ENCODE data around the gene MXD1. TPM values are rescaled to one million over a fixed set of nuclear protein-coding genes. Genes with fewer than 3 reads are reported as not detected.

MXD1 gene
- total and polyA plus RNA-seq, 4 donors: 4.0 to 63.7 (median 38.2) TPM

GRCh38 chr2:69918401-69918800 lies 3.5 kb downstream of the MXD1 start:
- ATAC-seq (ENCODE audit: insufficient read depth, low FRiP score): no peak
- Histone ChIP-seq H3K9me3 (ENCODE audit: control insufficient read depth in 4 of 4, insufficient read depth in 3 of 4, low read length in 3 of 4) (no peaks in the 10 kb centered on the region), H3K4me3 (no peak overlapping the region), H3K27ac (ENCODE audit: low read depth in 1 of 2, low read length in 1 of 2) (peak overlapping the region in 1 of 2 donors; percentile 25), H3K36me3 (ENCODE audit: control insufficient read depth in 4 of 4, insufficient read depth in 4 of 4, low read length in 4 of 4) (peaks cover 11 to 15% (median 14%) of the 10 kb centered on the region in 4 donors), H3K4me1 (ENCODE audit: control insufficient read depth in 5 of 5, insufficient read depth in 5 of 5, low read length in 5 of 5) (peaks cover 0 to 17% (median 5%) of the 10 kb centered on the region in 5 donors), H3K27me3 (ENCODE audit: control insufficient read depth in 3 of 3, insufficient read depth in 3 of 3, low read length in 2 of 3) (no peaks in the 10 kb centered on the region), H3K9ac (ENCODE audit: insufficient read depth in 1 of 2, low read length in 2 of 2) (no peak overlapping the region)
- no peak for DNase-seq
- no peak for TF ChIP-seq CTCF (IDR thresholded peaks at IDR 0.05; ENCODE audit: control extremely low read depth, extremely low read depth)
- WGBS, 2 donors: 43 to 48% methylated on average over 3 of the region's 3 CpGs

- no peaks in the 10 kb centered on the region for H3K9me3 ChIP-seq (ENCODE audit: control insufficient read depth in 4 of 4, insufficient read depth in 3 of 4, low read length in 3 of 4)
- TF ChIP-seq CTCF (IDR thresholded peaks at IDR 0.05; ENCODE audit: control extremely low read depth, extremely low read depth): no peak
- H3K27me3 ChIP-seq (ENCODE audit: control insufficient read depth in 3 of 3, insufficient read depth in 3 of 3, low read length in 2 of 3): no peaks in the 10 kb centered on the region
- no peak overlapping the region for H3K4me3 ChIP-seq
- peaks cover 10 to 13% (median 12%) of the 10 kb centered on the region in 4 donors for H3K36me3 ChIP-seq (ENCODE audit: control insufficient read depth in 4 of 4, insufficient read depth in 4 of 4, low read length in 4 of 4)
- 95 to 96% methylated on average over 3 of the region's 3 CpGs for WGBS, 2 donors
- no peaks in the 10 kb centered on the region for H3K4me1 ChIP-seq (ENCODE audit: control insufficient read depth in 5 of 5, insufficient read depth in 5 of 5, low read length in 5 of 5)
- no peak overlapping the region for H3K27ac ChIP-seq (ENCODE audit: low read depth in 1 of 2, low read length in 1 of 2)
- DNase-seq (no peak), ATAC-seq (ENCODE audit: insufficient read depth, low FRiP score) (no peak)
- H3K9ac ChIP-seq (ENCODE audit: insufficient read depth in 1 of 2, low read length in 2 of 2): no peak overlapping the region
These were observed 8.2 kb downstream of the MXD1 start for GRCh38 chr2:69923116-69923515.

DNA sequence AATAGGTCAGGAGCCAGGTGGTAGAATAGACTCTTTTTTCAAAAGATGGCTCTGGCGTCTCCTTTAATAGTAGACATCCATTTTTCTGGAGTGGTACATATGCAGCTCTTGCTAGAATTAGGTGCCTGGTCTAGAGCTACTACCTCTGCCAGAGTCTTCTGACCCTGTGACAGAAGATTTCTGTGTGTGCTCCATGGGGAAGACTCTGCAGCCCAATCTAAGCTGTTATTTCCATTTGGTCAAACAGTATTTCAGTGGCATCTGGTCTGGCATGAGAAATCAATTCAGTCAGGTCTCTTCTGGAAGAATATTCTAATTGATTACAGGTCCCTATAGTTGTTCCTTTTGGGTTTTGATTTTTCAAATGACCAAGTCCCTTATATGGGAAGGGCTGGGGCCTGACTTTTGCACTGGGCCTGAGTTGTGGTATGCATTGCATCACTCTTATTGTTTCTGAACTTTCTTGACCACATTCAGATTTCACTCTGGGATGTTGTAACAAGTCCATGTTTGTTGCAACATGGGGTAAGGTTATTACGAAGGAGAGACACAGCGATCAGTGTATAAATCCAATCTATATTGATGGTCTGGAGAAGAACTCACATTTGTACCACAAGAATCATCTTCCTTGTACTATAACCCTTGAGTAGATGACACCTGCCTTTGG lies 12.1 kb downstream of the MXD1 start:
- peaks cover 0 to 1% (median 0%) of the 10 kb centered on the region in 5 donors for H3K4me1 ChIP-seq (ENCODE audit: control insufficient read depth in 5 of 5, insufficient read depth in 5 of 5, low read length in 5 of 5)
- DNase-seq (no peak), ATAC-seq (ENCODE audit: insufficient read depth, low FRiP score) (no peak)
- no peaks in the 10 kb centered on the region for H3K27me3 ChIP-seq (ENCODE audit: control insufficient read depth in 3 of 3, insufficient read depth in 3 of 3, low read length in 2 of 3)
- H3K36me3 ChIP-seq (ENCODE audit: control insufficient read depth in 4 of 4, insufficient read depth in 4 of 4, low read length in 4 of 4): peaks cover 2 to 8% (median 5%) of the 10 kb centered on the region in 4 donors
- no peak overlapping the region for H3K27ac ChIP-seq (ENCODE audit: low read depth in 1 of 2, low read length in 1 of 2)
- WGBS, 2 donors: 49 to 67% methylated on average over 3 of the region's 3 CpGs
- TF ChIP-seq CTCF (IDR thresholded peaks at IDR 0.05; ENCODE audit: control extremely low read depth, extremely low read depth): no peak
- no peak overlapping the region for H3K9ac ChIP-seq (ENCODE audit: insufficient read depth in 1 of 2, low read length in 2 of 2)
- no peak overlapping the region for H3K4me3 ChIP-seq
- H3K9me3 ChIP-seq (ENCODE audit: control insufficient read depth in 4 of 4, insufficient read depth in 3 of 4, low read length in 3 of 4): no peaks in the 10 kb centered on the region
